Peyer's patch (tissue), 4 donors: ENCODE data around the gene CDC42BPG. TPM values are rescaled to one million over a fixed set of nuclear protein-coding genes. Genes with fewer than 3 reads are reported as not detected.
"Not testable (repeated sequence)": the region's sequence is repeated elsewhere in the genome, so short reads cannot be mapped to it uniquely, and the experiment has no call there.

ENCODE experiments used
- DNase-seq, 3 donors: peaks; one replicate each; pipeline ENCODE4 v3.0.0-alpha.2; 2017 to 2019
- H3K27ac ChIP-seq, 4 donors: fragments of 200-600 bp; sonication (generic); one replicate each; pipeline ENCODE4 v1.5.1; 2016 to 2019
- H3K27me3 ChIP-seq, 2 donors: fragments of 200-600 bp; sonication (generic); one replicate each; pipeline ENCODE4 v1.5.1; 2019
- H3K36me3 ChIP-seq, 3 donors: fragments of 200-600 bp; sonication (generic); one replicate each; pipeline ENCODE4 v1.5.1; 2016 to 2019
- H3K4me1 ChIP-seq, 4 donors: fragments of 200-600 bp; sonication (generic); one replicate each; pipeline ENCODE4 v1.5.1; 2016 to 2019
- H3K4me3 ChIP-seq, 4 donors: fragments of 200-600 bp; sonication (generic); 1 replicate in 3 of 4; 2 replicates in 1 of 4; pipeline ENCODE4 v1.5.1; 2016 to 2019; ENCODE audit warnings: mild to moderate bottlenecking in 1 of 4
- H3K9me3 ChIP-seq, 4 donors: fragments of 200-600 bp; sonication (generic); one replicate each; pipeline ENCODE4 v1.5.1; 2016 to 2019; ENCODE audit warnings: mild to moderate bottlenecking in 1 of 4
- CTCF ChIP-seq, 6 experiments: fragments of 450-650 bp in 4 of 6; fragments of 200-600 bp in 2 of 6; sonication (generic) in 1 of 6; IDR thresholded peaks; one replicate each; pipeline ENCODE4 v1.5.1; 2017 to 2019; ENCODE audit warnings: antibody characterized with exemption in 6 of 6, mild to moderate bottlenecking in 3 of 6, moderate library complexity in 1 of 6
- POLR2A ChIP-seq, 2 donors: fragments of 450-650 bp; IDR thresholded peaks; one replicate each; pipeline ENCODE4 v1.5.1; 2017; ENCODE audit warnings: antibody characterized with exemption in 2 of 2, mild to moderate bottlenecking in 2 of 2, moderate library complexity in 2 of 2
- total RNA-seq, 4 donors: library from RNA; depleted of rRNA; stranded (reverse); fragments of >200 nt; gene quantifications; one replicate each; pipeline ENCODE4 v1.1.0, GENCODE V29; 2016

The CDC42BPG gene
- total RNA-seq, 4 donors from 2014 or later = 25.6 to 78.6 (median 52.1) TPM

- no peak for DNase-seq
- TF ChIP-seq POLR2A (IDR thresholded peaks at IDR 0.05) (no peak), CTCF (IDR thresholded peaks at IDR 0.05) (no peak)
Measured at GRCh38 chr11:64823568-64824119, 20.8 kb downstream of the CDC42BPG start.

GRCh38 chr11:64817476-64817875 lies 27.0 kb downstream of the CDC42BPG start:
- no peak for DNase-seq
- Histone ChIP-seq H3K27ac (no peak overlapping the region), H3K36me3 (no peaks in the 10 kb centered on the region), H3K27me3 (no peaks in the 10 kb centered on the region), H3K4me1 (no peaks in the 10 kb centered on the region), H3K4me3 (no peak overlapping the region), H3K9me3 (no peaks in the 10 kb centered on the region)
- TF ChIP-seq CTCF (IDR thresholded peaks at IDR 0.05) (no peak), POLR2A (IDR thresholded peaks at IDR 0.05) (no peak)

More at GRCh38 chr11:64823568-64824119, 20.8 kb downstream of the CDC42BPG start:
- no peak overlapping the region for H3K4me3 ChIP-seq
- H3K9me3 ChIP-seq = no peaks in the 10 kb centered on the region
- peaks cover 0 to 25% (median 0%) of the 10 kb centered on the region in 3 donors for H3K36me3 ChIP-seq
- H3K4me1 ChIP-seq = no peaks in the 10 kb centered on the region
- H3K27ac ChIP-seq = no peak overlapping the region
- H3K27me3 ChIP-seq = no peaks in the 10 kb centered on the region

- not testable (repeated sequence) for H3K4me3 ChIP-seq, H3K9me3 ChIP-seq, H3K4me1 ChIP-seq, H3K27me3 ChIP-seq, DNase-seq, H3K36me3 ChIP-seq, H3K27ac ChIP-seq
Measured at GRCh38 chr11:64815433-64815832, 29.0 kb downstream of the CDC42BPG start.

- peak in 2 of 3 donors; percentile 68 to 70 for DNase-seq
- no peaks in the 10 kb centered on the region for H3K9me3 ChIP-seq
- H3K4me3 ChIP-seq = no peak overlapping the region
- H3K27ac ChIP-seq = peak overlapping the region in 1 of 4 donors; percentile 8
- H3K27me3 ChIP-seq = no peaks in the 10 kb centered on the region
- H3K4me1 ChIP-seq = peaks cover 0 to 3% (median 2%) of the 10 kb centered on the region in 4 donors
- no peaks in the 10 kb centered on the region for H3K36me3 ChIP-seq
- no peak for TF ChIP-seq POLR2A (IDR thresholded peaks at IDR 0.05)
- no peak for TF ChIP-seq CTCF (IDR thresholded peaks at IDR 0.05)
Measured at GRCh38 chr11:64814712-64815187, 29.7 kb downstream of the CDC42BPG start.

- no peaks in the 10 kb centered on the region for H3K27me3 ChIP-seq
- no peak overlapping the region for H3K27ac ChIP-seq
- H3K4me1 ChIP-seq = peaks cover 3 to 11% (median 8%) of the 10 kb centered on the region in 4 donors
- H3K36me3 ChIP-seq = no peaks in the 10 kb centered on the region
- no peak for TF ChIP-seq CTCF (IDR thresholded peaks at IDR 0.05)
- TF ChIP-seq POLR2A (IDR thresholded peaks at IDR 0.05) = no peak
- no peak overlapping the region for H3K4me3 ChIP-seq
- DNase-seq = no peak
- no peaks in the 10 kb centered on the region for H3K9me3 ChIP-seq
Measured at GRCh38 chr11:64813826-64814225, 30.6 kb downstream of the CDC42BPG start.

GRCh38 chr11:64810891-64811272 lies 33.6 kb downstream of the CDC42BPG start:
- H3K9me3 ChIP-seq = no peaks in the 10 kb centered on the region
- no peaks in the 10 kb centered on the region for H3K27me3 ChIP-seq
- peak overlapping the region; percentile 61 to 87 (median 78) for H3K27ac ChIP-seq
- peaks cover 3 to 11% (median 8%) of the 10 kb centered on the region in 4 donors for H3K4me1 ChIP-seq
- DNase-seq = peak in 2 of 3 donors; percentile 74
- H3K36me3 ChIP-seq = peaks cover 0 to 17% (median 0%) of the 10 kb centered on the region in 3 donors
- H3K4me3 ChIP-seq = peak overlapping the region; percentile 64 to 87 (median 83)
- no peak for TF ChIP-seq CTCF (IDR thresholded peaks at IDR 0.05)
- no peak for TF ChIP-seq POLR2A (IDR thresholded peaks at IDR 0.05)
